AG09319 (cell line): ENCODE results near the gene MPPED2.

ENCODE experiments used
- DNase-seq: peaks from one replicate; pipeline ENCODE4 v3.0.0-alpha.2; 2010; ENCODE audit warnings: low read depth; ENCODE audit errors: extremely low read depth
- TF ChIP-seq, protein P1 (sequence below): IDR thresholded peaks from 2 replicates; pipeline ENCODE4 v1.5.1; 2011; ENCODE audit warnings: low read depth, mild to moderate bottlenecking, inconsistent platforms, low read length, moderate library complexity

The MPPED2 gene

DNA sequence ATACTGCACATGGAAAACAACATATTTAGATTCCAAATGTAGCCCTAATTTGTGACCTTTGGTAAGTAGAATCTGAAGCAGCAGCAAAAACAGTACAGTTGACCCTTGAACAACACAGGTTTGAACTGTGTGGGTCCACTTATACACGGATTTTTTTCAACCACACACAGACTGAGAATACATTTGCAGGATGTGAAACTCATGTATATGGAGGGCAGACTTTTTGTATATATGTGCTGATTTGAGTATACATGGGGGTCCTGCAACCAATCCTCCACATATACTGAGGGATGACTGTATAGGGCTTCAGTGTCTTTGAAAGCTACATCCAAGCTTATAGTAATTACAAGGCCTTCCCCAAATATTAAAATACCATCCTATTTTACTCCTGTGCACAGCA is 120.5 kb downstream of the MPPED2 start:
- TF ChIP-seq, protein P1, sequence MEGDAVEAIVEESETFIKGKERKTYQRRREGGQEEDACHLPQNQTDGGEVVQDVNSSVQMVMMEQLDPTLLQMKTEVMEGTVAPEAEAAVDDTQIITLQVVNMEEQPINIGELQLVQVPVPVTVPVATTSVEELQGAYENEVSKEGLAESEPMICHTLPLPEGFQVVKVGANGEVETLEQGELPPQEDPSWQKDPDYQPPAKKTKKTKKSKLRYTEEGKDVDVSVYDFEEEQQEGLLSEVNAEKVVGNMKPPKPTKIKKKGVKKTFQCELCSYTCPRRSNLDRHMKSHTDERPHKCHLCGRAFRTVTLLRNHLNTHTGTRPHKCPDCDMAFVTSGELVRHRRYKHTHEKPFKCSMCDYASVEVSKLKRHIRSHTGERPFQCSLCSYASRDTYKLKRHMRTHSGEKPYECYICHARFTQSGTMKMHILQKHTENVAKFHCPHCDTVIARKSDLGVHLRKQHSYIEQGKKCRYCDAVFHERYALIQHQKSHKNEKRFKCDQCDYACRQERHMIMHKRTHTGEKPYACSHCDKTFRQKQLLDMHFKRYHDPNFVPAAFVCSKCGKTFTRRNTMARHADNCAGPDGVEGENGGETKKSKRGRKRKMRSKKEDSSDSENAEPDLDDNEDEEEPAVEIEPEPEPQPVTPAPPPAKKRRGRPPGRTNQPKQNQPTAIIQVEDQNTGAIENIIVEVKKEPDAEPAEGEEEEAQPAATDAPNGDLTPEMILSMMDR, result no peak
- DNase-seq, result no peak

DNA sequence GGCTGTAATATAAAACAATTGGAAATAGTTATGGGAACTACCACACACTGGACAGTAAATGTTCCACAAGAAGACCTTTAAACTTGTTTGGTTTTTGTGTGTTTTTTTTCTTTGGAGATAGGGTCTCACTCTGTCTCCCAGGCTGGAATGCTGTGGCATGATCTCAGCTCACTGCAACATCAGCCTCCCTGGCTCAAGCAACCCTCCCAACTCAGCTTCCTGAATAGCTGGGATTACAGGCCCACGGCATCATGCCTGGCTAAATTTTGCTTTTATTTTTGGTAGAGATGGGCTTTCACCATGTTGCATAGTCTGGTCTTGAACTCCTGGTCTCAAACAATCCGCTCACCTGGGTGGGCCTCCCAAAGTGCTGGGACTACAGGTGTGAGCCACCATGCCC is 121.0 kb downstream of the MPPED2 start:
- no peak for DNase-seq

DNA sequence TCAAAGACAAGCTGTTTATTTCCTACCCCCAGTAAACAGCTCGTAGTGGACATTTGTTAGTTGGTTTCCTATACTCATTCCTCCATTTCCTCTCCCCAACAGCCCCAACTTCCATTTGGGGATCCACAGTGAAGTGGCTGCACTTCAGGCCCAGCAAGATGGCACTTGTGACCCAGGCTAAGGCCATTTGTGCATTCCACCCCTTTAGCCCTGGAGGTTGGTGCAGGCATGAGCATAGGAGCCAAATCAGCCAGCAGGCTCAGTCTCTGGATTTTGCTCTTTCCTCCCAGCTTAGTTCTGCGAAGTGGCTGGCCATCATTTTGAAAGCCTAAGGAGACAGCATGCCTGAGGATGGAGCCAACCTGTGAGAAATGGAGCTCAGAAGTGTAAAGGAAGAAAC is 122.9 kb downstream of the MPPED2 start:
- TF ChIP-seq, protein P1, result no peak

More for the DNA sequence above, 121.0 kb downstream of the MPPED2 start:
- TF ChIP-seq, protein P1, result no peak

GRCh38 chr11:30462421-30462820 is 123.7 kb downstream of the MPPED2 start:
- TF ChIP-seq, protein P1, result no peak
- no peak for DNase-seq

More for the DNA sequence above, 122.9 kb downstream of the MPPED2 start:
- no peak for DNase-seq

- TF ChIP-seq, protein P1, result no peak
- no peak for DNase-seq
Observed at GRCh38 chr11:30459821-30460220, 126.3 kb downstream of the MPPED2 start.

GRCh38 chr11:30459306-30459705 is 126.8 kb downstream of the MPPED2 start:
- TF ChIP-seq, protein P1, result no peak
- DNase-seq, result no peak

- TF ChIP-seq, protein P1, result no peak
- no peak for DNase-seq
Observed at GRCh38 chr11:30458541-30458940, 127.6 kb downstream of the MPPED2 start.

- no peak for DNase-seq
- TF ChIP-seq, protein P1, result no peak
Observed at GRCh38 chr11:30457087-30457486, 129.1 kb downstream of the MPPED2 start.
